ENCODE results near the gene KCNQ1. TPM values are rescaled to one million over a fixed set of nuclear protein-coding genes. Genes with fewer than 3 reads are reported as not detected.
A peak's percentile ranks its signal among the peaks of the same experiment; 100 is the strongest.

KCNQ1 gene
- total and polyA plus RNA-seq, 2 of the 13 experiments (the other 11 are each of a cell fraction or from before 2014, with no cell fraction given), result 0.02 to 0.08 TPM

- TF ChIP-seq, protein P1, sequence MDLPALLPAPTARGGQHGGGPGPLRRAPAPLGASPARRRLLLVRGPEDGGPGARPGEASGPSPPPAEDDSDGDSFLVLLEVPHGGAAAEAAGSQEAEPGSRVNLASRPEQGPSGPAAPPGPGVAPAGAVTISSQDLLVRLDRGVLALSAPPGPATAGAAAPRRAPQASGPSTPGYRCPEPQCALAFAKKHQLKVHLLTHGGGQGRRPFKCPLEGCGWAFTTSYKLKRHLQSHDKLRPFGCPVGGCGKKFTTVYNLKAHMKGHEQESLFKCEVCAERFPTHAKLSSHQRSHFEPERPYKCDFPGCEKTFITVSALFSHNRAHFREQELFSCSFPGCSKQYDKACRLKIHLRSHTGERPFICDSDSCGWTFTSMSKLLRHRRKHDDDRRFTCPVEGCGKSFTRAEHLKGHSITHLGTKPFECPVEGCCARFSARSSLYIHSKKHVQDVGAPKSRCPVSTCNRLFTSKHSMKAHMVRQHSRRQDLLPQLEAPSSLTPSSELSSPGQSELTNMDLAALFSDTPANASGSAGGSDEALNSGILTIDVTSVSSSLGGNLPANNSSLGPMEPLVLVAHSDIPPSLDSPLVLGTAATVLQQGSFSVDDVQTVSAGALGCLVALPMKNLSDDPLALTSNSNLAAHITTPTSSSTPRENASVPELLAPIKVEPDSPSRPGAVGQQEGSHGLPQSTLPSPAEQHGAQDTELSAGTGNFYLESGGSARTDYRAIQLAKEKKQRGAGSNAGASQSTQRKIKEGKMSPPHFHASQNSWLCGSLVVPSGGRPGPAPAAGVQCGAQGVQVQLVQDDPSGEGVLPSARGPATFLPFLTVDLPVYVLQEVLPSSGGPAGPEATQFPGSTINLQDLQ (CRISPR knock-in tag; IDR thresholded peaks at IDR 0.05), result no peak
- TF ChIP-seq BRD4 (CRISPR knock-in tag; IDR thresholded peaks at IDR 0.05) (no peak), FOXM1 (CRISPR knock-in tag; IDR thresholded peaks at IDR 0.05) (0 out of 2 replicates have a peak, but pooled peaks have one; percentile 56), HOXA3 (CRISPR knock-in tag; IDR thresholded peaks at IDR 0.05) (peak; percentile 26; the same call in 1 of the 2 replicates), ZMYM3 (CRISPR knock-in tag; IDR thresholded peaks at IDR 0.05) (peak; percentile 27; the same call in 1 of the 2 replicates), ZMYM2 (CRISPR knock-in tag; IDR thresholded peaks at IDR 0.05) (no peak), KAT8 (CRISPR knock-in tag; IDR thresholded peaks at IDR 0.05) (peak; percentile 47; the same call in 1 of the 2 replicates), SP1 (IDR thresholded peaks at IDR 0.05) (no peak), SP1 (CRISPR knock-in tag; IDR thresholded peaks at IDR 0.05) (no peak), DMTF1 (CRISPR knock-in tag; IDR thresholded peaks at IDR 0.05) (no peak), ZNF777 (CRISPR knock-in tag; IDR thresholded peaks at IDR 0.05) (0 out of 2 replicates have a peak, but pooled peaks have one; percentile 51), SMARCC2 (IDR thresholded peaks at IDR 0.05) (no peak), NRL (CRISPR knock-in tag; IDR thresholded peaks at IDR 0.05; ENCODE audit: borderline replicate concordance) (peak; percentile 17; the same call in 1 of the 2 replicates), CTCF (CRISPR knock-in tag; IDR thresholded peaks at IDR 0.05) (peak; percentile 99)
- TF ChIP-seq, protein P2, sequence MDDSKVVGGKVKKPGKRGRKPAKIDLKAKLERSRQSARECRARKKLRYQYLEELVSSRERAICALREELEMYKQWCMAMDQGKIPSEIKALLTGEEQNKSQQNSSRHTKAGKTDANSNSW (CRISPR knock-in tag; IDR thresholded peaks at IDR 0.05; ENCODE audit: borderline replicate concordance), result no peak
- TF ChIP-seq, protein P3, sequence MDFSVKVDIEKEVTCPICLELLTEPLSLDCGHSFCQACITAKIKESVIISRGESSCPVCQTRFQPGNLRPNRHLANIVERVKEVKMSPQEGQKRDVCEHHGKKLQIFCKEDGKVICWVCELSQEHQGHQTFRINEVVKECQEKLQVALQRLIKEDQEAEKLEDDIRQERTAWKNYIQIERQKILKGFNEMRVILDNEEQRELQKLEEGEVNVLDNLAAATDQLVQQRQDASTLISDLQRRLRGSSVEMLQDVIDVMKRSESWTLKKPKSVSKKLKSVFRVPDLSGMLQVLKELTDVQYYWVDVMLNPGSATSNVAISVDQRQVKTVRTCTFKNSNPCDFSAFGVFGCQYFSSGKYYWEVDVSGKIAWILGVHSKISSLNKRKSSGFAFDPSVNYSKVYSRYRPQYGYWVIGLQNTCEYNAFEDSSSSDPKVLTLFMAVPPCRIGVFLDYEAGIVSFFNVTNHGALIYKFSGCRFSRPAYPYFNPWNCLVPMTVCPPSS (IDR thresholded peaks at IDR 0.05), result no peak
- TF ChIP-seq, protein P4, sequence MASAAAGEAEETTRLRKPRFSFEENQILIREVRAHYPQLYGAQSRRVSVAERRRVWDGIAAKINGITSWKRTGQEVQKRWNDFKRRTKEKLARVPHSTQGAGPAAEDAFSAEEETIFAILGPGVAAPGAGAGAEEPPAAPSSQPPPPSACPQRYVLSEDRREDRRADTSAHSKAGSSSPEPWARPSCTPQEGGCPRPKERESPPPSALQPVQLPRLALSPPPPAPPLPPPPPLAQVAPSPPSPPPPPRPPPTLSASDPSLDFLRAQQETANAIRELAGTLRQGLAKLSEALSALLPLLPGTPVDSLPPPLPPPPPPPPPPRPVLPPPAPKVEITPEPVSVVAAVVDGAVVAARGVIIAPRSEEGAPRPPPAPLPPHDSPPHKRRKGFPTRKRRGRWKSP (CRISPR knock-in tag; IDR thresholded peaks at IDR 0.05), result no peak
- TF ChIP-seq, protein P5, sequence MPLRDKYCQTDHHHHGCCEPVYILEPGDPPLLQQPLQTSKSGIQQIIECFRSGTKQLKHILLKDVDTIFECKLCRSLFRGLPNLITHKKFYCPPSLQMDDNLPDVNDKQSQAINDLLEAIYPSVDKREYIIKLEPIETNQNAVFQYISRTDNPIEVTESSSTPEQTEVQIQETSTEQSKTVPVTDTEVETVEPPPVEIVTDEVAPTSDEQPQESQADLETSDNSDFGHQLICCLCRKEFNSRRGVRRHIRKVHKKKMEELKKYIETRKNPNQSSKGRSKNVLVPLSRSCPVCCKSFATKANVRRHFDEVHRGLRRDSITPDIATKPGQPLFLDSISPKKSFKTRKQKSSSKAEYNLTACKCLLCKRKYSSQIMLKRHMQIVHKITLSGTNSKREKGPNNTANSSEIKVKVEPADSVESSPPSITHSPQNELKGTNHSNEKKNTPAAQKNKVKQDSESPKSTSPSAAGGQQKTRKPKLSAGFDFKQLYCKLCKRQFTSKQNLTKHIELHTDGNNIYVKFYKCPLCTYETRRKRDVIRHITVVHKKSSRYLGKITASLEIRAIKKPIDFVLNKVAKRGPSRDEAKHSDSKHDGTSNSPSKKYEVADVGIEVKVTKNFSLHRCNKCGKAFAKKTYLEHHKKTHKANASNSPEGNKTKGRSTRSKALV (CRISPR knock-in tag; IDR thresholded peaks at IDR 0.05), result 0 out of 2 replicates have a peak, but pooled peaks have one; percentile 53
Observed at GRCh38 chr11:2420502-2421225, 24.1 kb upstream of the KCNQ1 start (continued).

All from HepG2 (cell line).